Astrocyte of the cerebellum (primary cell): Measurements from ENCODE around the gene FAM135A.
"Not testable (repeated sequence)": the region's sequence is repeated elsewhere in the genome, so short reads cannot be mapped to it uniquely, and the experiment has no call there.

Experiments
- DNase-seq: peaks from one replicate; pipeline ENCODE4 v3.0.0-alpha.2; 2011; ENCODE audit warnings: low read depth
- H3K4me3 ChIP-seq: 2 replicates; pipeline ENCODE4 v1.5.1; 2011; ENCODE audit warnings: mild to moderate bottlenecking, low read depth, low read length, moderate library complexity
- CTCF ChIP-seq: IDR thresholded peaks from 2 replicates; pipeline ENCODE4 v1.5.1; 2012; ENCODE audit warnings: low read length, low read depth, moderate library complexity, mild to moderate bottlenecking; ENCODE audit errors: missing control alignments
- in situ Hi-C: cut with HindIII; loops from 2 replicates; pipeline ENCODE4 v1.10.0; 2017; ENCODE audit warnings: low sequenced_read_pairs

Gene FAM135A

GRCh38 chr6:70599187-70599586, 185.9 kb downstream of the FAM135A start:
- DNase-seq: no peak
- TF ChIP-seq CTCF: no peak
- no peak overlapping the region for H3K4me3 ChIP-seq
- in situ Hi-C loops: no loop called here

- TF ChIP-seq CTCF: no peak
- H3K4me3 ChIP-seq: no peak overlapping the region
- DNase-seq: no peak
- in situ Hi-C loops: no loop called here
Observed at GRCh38 chr6:70601014-70601413, 187.7 kb downstream of the FAM135A start.

- in situ Hi-C loops: no loop called here
- no peak for TF ChIP-seq CTCF
- H3K4me3 ChIP-seq: no peak overlapping the region
- no peak for DNase-seq
Observed at GRCh38 chr6:70604254-70604653, 190.9 kb downstream of the FAM135A start.

GRCh38 chr6:70607371-70607770, 194.1 kb downstream of the FAM135A start:
- in situ Hi-C loops, DNase-seq, H3K4me3 ChIP-seq: not testable (repeated sequence)

GRCh38 chr6:70609181-70609580, 195.9 kb downstream of the FAM135A start:
- in situ Hi-C loops, DNase-seq, H3K4me3 ChIP-seq: not testable (repeated sequence)
